SK-N-SH treated with all-trans-retinoic acid at 6 μM for 48 hours (cell line): ENCODE results near the gene JMY.

Source experiments
- ZFP30 ChIP-seq: fragments of 450-650 bp; formaldehyde crosslinking; IDR thresholded peaks from 2 replicates; pipeline ENCODE4 v1.5.0; 2022; ENCODE audit warnings: mild to moderate bottlenecking, moderate library complexity
- ZNF565 ChIP-seq: fragments of 450-650 bp; formaldehyde crosslinking; conservative IDR thresholded peaks from 2 replicates; pipeline ENCODE4 v1.5.0; 2020; ENCODE audit warnings: low read depth, mild to moderate bottlenecking, moderate library complexity
- ZNF8 ChIP-seq: fragments of 450-650 bp; formaldehyde crosslinking; IDR thresholded peaks from 2 replicates; pipeline ENCODE4 v1.5.0; 2020; ENCODE audit warnings: mild to moderate bottlenecking, moderate library complexity
- TF ChIP-seq, protein P1 (sequence below): fragments of 250-450 bp; sonication (Bioruptor Pico); IDR thresholded peaks from 2 replicates; pipeline ENCODE4 v1.5.1; 2021; ENCODE audit warnings: mild to moderate bottlenecking, moderate library complexity

DNA sequence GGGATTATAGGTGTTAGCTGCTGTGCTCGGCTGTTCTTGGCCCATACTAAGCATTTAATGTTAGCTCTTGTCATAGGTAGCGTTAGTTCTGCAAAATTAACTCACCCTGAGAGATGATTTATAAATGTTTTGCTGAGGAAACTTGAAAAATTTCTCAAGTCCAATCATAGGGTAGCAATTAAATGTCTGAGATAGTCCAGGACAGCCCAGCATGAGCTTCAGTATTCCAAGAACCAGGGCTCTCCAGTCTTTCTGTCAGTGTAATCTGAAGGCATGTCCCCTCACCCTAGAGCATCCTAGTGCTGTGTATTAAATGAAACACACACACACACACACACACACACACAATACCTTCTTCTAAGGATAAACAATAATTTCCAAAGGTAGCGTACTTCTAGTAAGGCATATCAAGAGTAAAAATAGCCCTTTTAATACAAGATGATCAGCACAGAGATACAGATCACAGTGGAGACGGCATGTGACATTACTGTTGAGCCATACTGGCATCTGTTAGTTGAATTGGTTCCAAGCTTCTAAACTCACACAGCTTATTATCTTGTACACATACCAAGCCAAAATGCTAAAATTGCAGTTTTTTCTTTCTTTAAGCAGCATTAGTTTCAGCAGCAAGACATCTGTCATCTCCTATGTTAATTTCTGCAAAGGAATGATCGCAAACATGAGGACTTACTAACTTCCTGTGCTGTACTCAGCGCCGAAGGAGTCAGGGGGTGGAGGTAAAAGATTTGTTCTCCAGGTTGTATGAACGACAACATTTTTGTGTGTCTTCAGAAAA lies 46.3 kb upstream of the JMY start:
- TF ChIP-seq, protein P1, sequence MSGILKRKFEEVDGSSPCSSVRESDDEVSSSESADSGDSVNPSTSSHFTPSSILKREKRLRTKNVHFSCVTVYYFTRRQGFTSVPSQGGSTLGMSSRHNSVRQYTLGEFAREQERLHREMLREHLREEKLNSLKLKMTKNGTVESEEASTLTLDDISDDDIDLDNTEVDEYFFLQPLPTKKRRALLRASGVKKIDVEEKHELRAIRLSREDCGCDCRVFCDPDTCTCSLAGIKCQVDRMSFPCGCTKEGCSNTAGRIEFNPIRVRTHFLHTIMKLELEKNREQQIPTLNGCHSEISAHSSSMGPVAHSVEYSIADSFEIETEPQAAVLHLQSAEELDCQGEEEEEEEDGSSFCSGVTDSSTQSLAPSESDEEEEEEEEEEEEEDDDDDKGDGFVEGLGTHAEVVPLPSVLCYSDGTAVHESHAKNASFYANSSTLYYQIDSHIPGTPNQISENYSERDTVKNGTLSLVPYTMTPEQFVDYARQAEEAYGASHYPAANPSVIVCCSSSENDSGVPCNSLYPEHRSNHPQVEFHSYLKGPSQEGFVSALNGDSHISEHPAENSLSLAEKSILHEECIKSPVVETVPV (CRISPR knock-in tag) = no peak
- TF ChIP-seq ZNF8 (CRISPR knock-in tag) (no peak), ZNF565 (CRISPR knock-in tag) (no peak), ZFP30 (CRISPR knock-in tag) (no peak)
